Endothelial cell of umbilical vein (primary cell): Measurements from ENCODE around the gene PALD1. TPM values are rescaled to one million over a fixed set of nuclear protein-coding genes. Genes with fewer than 3 reads are reported as not detected.

Source experiments
- BruUV-seq: library from RNA; stranded (reverse); fragments of 400-500 nt; replicated peaks from 2 replicates; lab custom pipeline; 2021; lab: Mats Ljungman, UMichigan
- CTCF ChIA-PET: fragments of 300-600, 350-600 bp; sonication (Branson Sonifier 250); formaldehyde crosslinking; loops from one replicate; lab custom pipeline; 2021; ENCODE audit warnings: antibody characterized with exemption, inconsistent platforms; lab: Charles Lee
- POLR2A ChIA-PET: fragments of 300-600, 350-600 bp; sonication (Branson Sonifier 250); formaldehyde crosslinking; loops from one replicate; lab custom pipeline; 2021; ENCODE audit warnings: antibody characterized with exemption, inconsistent platforms; lab: Charles Lee
- DNase-seq: peaks from one replicate; pipeline ENCODE4 v3.0.0-alpha.2; 2011; ENCODE audit warnings: low read depth, low spot score
- FAIRE-seq: peaks from 2 replicates; lab custom pipeline; 2011; peaks lifted over from hg19 to GRCh38; lab: Jason Lieb, UNC
- H2AFZ ChIP-seq: 2 replicates; pipeline ENCODE4 v1.6.0; 2012; ENCODE audit warnings: low read depth, low read length, control low read depth, inconsistent platforms
- H3K27ac ChIP-seq: 2 replicates; pipeline ENCODE4 v1.5.1; 2011; ENCODE audit warnings: low read depth, mild to moderate bottlenecking, control low read depth, low read length, moderate library complexity; ENCODE audit not compliant: insufficient read depth
- H3K27me3 ChIP-seq, 2 experiments: 2 replicates each; pipeline versions ENCODE4 v1.6.0 to v1.6.1; 2011; ENCODE audit warnings: low read length in 2 of 2, mixed read lengths in 1 of 2; ENCODE audit not compliant: control insufficient read depth in 2 of 2, insufficient read depth in 2 of 2
- H3K36me3 ChIP-seq, 2 experiments: 2 replicates in 1 of 2; 3 replicates in 1 of 2; pipeline ENCODE4 v1.5.1; 2011; ENCODE audit warnings: low read length in 2 of 2, mild to moderate bottlenecking in 1 of 2, moderate library complexity in 1 of 2; ENCODE audit not compliant: control insufficient read depth in 2 of 2, insufficient read depth in 2 of 2; ENCODE audit errors: extremely low read depth in 1 of 2
- H3K4me1 ChIP-seq: 3 replicates; pipeline ENCODE4 v1.5.1; 2011; ENCODE audit warnings: mild to moderate bottlenecking, low read length; ENCODE audit not compliant: control insufficient read depth, insufficient read depth; ENCODE audit errors: extremely low read depth
- H3K4me2 ChIP-seq: 2 replicates; pipeline ENCODE4 v1.6.1; 2011; ENCODE audit warnings: low read length, control low read depth, mixed read lengths; ENCODE audit not compliant: insufficient read depth
- H3K4me3 ChIP-seq, 3 experiments: fragments of 200-600 bp in 1 of 3; sonication (generic), shearing (Covaris generic) in 1 of 3; replicated peaks in 1 of 3; 2 replicates each; pipeline ENCODE4 v1.5.1; 2011 to 2016; ENCODE audit warnings: control low read depth in 3 of 3, low read length in 3 of 3, mild to moderate bottlenecking in 2 of 3, inconsistent platforms in 1 of 3, low read depth in 1 of 3, moderate library complexity in 1 of 3; ENCODE audit not compliant: insufficient read depth in 1 of 3
- H3K79me2 ChIP-seq: 2 replicates; pipeline ENCODE4 v1.6.0; 2012; ENCODE audit warnings: low read length, inconsistent platforms; ENCODE audit not compliant: control insufficient read depth, insufficient read depth
- H3K9ac ChIP-seq: replicated peaks from 2 replicates; pipeline ENCODE3; 2011; ENCODE audit warnings: low read length, control low read depth; ENCODE audit not compliant: insufficient read depth; ENCODE audit errors: extremely low read depth
- H3K9me1 ChIP-seq: replicated peaks from 3 replicates; pipeline ENCODE4 v1.6.0; 2011; ENCODE audit warnings: mild to moderate bottlenecking, low read length; ENCODE audit not compliant: control insufficient read depth, insufficient read depth; ENCODE audit errors: extremely low read depth
- H3K9me3 ChIP-seq: replicated peaks from 2 replicates; pipeline ENCODE4 v1.5.1; 2012; ENCODE audit warnings: low read length, inconsistent platforms; ENCODE audit not compliant: control insufficient read depth, insufficient read depth
- H4K20me1 ChIP-seq: replicated peaks from 2 replicates; pipeline ENCODE3; 2011; ENCODE audit warnings: mild to moderate bottlenecking, low read length; ENCODE audit not compliant: control insufficient read depth, insufficient read depth; ENCODE audit errors: extremely low read depth
- CTCF ChIP-seq, 2 donors: IDR thresholded peaks; 1 replicate in 1 of 2; 2 replicates in 1 of 2; pipeline ENCODE4 v1.5.1; 2011; ENCODE audit warnings: low read length in 2 of 2, mild to moderate bottlenecking in 2 of 2, moderate library complexity in 2 of 2, control low read depth in 1 of 2, inconsistent platforms in 1 of 2, low read depth in 1 of 2; ENCODE audit not compliant: insufficient read depth in 1 of 2; ENCODE audit errors: extremely low read depth in 1 of 2
- EZH2 ChIP-seq: IDR thresholded peaks from 2 replicates; pipeline ENCODE4 v1.6.1; 2012; ENCODE audit warnings: borderline replicate concordance, low read depth, mild to moderate bottlenecking, moderate library complexity, low read length, inconsistent platforms; ENCODE audit not compliant: severe bottlenecking
- FOS ChIP-seq: IDR thresholded peaks from 2 replicates; pipeline ENCODE4 v1.6.1; 2011; ENCODE audit warnings: mild to moderate bottlenecking, low read length, moderate library complexity, borderline replicate concordance; ENCODE audit not compliant: insufficient read depth
- GATA2 ChIP-seq: IDR thresholded peaks from 2 replicates; pipeline ENCODE4 v1.7.0; 2011; ENCODE audit warnings: low read depth, mild to moderate bottlenecking, moderate library complexity, mixed read lengths, low read length; ENCODE audit not compliant: insufficient read length, insufficient read depth
- JUN ChIP-seq: IDR thresholded peaks from 2 replicates; pipeline ENCODE4 v1.6.1; 2011; ENCODE audit warnings: borderline replicate concordance, low read depth; ENCODE audit not compliant: insufficient read length, insufficient read depth
- MYC ChIP-seq: IDR thresholded peaks from one replicate; pipeline ENCODE4 v1.6.1; 2011; ENCODE audit warnings: mild to moderate bottlenecking, low read depth, low read length
- POLR2A ChIP-seq: IDR thresholded peaks from 2 replicates; pipeline ENCODE4 v1.6.1; 2012; ENCODE audit warnings: low read depth, mild to moderate bottlenecking, control low read depth, low read length
- POLR2AphosphoS5 ChIP-seq: IDR thresholded peaks from 2 replicates; pipeline ENCODE4 v1.6.1; 2012; ENCODE audit warnings: low read depth, mild to moderate bottlenecking, control low read depth, low read length, moderate library complexity; ENCODE audit not compliant: insufficient read depth
- dilution Hi-C: fragments of 300-500 bp; cut with MboI; formaldehyde crosslinking; loops from one replicate; pipeline ENCODE4 v1.15.0; 2019; ENCODE audit warnings: low sequenced_read_pairs; ENCODE audit not compliant: extremely low pct_ligation_motif_present
- intact Hi-C: fragments of 100-400 bp; cut with micrococcal nuclease; formaldehyde crosslinking; loops from one replicate; pipeline ENCODE4 v1.10.0; 2022
- polyA plus RNA-seq, 4 experiments: library from polyadenylated mRNA; depleted of rRNA in 3 of 4; stranded (reverse) in 3 of 4; unstranded in 1 of 4; fragments of >200 nt; gene quantifications; 2 replicates each; pipeline versions ENCODE4 v1.2.1 to v1.2.3, GENCODE V29; 2011 to 2012; ENCODE audit warnings: missing spikeins in 1 of 4
- total RNA-seq: library from RNA; stranded (reverse); gene quantifications from 2 replicates; pipeline ENCODE4 v1.2.3, GENCODE V29; 2021
- TF ChIP-seq, protein P1 (sequence below): IDR thresholded peaks from 2 replicates; pipeline ENCODE4 v1.6.1; 2011; ENCODE audit not compliant: insufficient read depth, insufficient read length

PALD1 gene
- total and polyA plus RNA-seq, 2 donors (not counting 3 experiments of a cell fraction or from before 2014, with no cell fraction given), result 16.6 to 73.3 TPM

GRCh38 chr10:70573599-70574506 is 95.3 kb downstream of the PALD1 start:
- no peak for DNase-seq
- no TSS peak for BruUV-seq

More at GRCh38 chr10:70573599-70574506, 95.3 kb downstream of the PALD1 start:
- peaks cover 0 to 6% of the 10 kb centered on the region in 2 experiments for H3K27me3 ChIP-seq
- no peaks in the 10 kb centered on the region for H3K4me1 ChIP-seq
- no peak for FAIRE-seq
- no peaks in the 10 kb centered on the region for H3K79me2 ChIP-seq
- no peaks in the 10 kb centered on the region for H3K36me3 ChIP-seq
- TF ChIP-seq EZH2, result no peak
- TF ChIP-seq POLR2A, result no peak
- TF ChIP-seq GATA2, result no peak
- TF ChIP-seq MYC, result no peak
- TF ChIP-seq, protein P1, sequence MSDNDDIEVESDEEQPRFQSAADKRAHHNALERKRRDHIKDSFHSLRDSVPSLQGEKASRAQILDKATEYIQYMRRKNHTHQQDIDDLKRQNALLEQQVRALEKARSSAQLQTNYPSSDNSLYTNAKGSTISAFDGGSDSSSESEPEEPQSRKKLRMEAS, result no peak
- TF ChIP-seq POLR2AphosphoS5, result no peak
- no peak for TF ChIP-seq JUN
- no peak for TF ChIP-seq FOS
- no peak for TF ChIP-seq CTCF (IDR thresholded peaks at IDR 0.05; ENCODE audit: extremely low read depth in 1 of 2, insufficient read depth in 1 of 2, low read depth in 1 of 2, low read length in 2 of 2)
- no peak overlapping the region for H2AFZ ChIP-seq
- no peak overlapping the region for H3K4me3 ChIP-seq
- dilution Hi-C loops (no loop called here), intact Hi-C loops (no loop called here)
- no peaks in the 10 kb centered on the region for H3K9me3 ChIP-seq
- no peaks in the 10 kb centered on the region for H4K20me1 ChIP-seq
- ChIA-PET POLR2A (no interaction called here), CTCF (no interaction called here)
- H3K9ac ChIP-seq, result no peak overlapping the region
- no peaks in the 10 kb centered on the region for H3K9me1 ChIP-seq
- no peak overlapping the region for H3K27ac ChIP-seq
- no peak overlapping the region for H3K4me2 ChIP-seq
